Activated CD4-positive, alpha-beta T cell treated with anti-CD3 and anti-CD28 coated beads, Interleukin-2, amount 50 U/mL, for 16 hours (primary cell): ENCODE results near the gene CAMLG.
A peak's percentile ranks its signal among the peaks of the same experiment; 100 is the strongest.
"Not testable (repeated sequence)": the region's sequence is repeated elsewhere in the genome, so short reads cannot be mapped to it uniquely, and the experiment has no call there.

Experiments
- DNase-seq: peaks from one replicate; pipeline ENCODE4 v3.0.0-alpha.2; 2020

The CAMLG gene

GRCh38 chr5:134738133-134738962 is at the start of gene CAMLG:
Gene CAMLG, plus strand, starts transcription at chr5:134738548. Its CDS starts 73 bp downstream, at chr5:134738621.
- peak; percentile 98 for DNase-seq

- not testable (repeated sequence) for DNase-seq
These were observed 48.2 kb upstream of the CAMLG start for GRCh38 chr5:134690144-134690543.

GRCh38 chr5:134692722-134693121 is 45.6 kb upstream of the CAMLG start:
- DNase-seq: no peak

- no peak for DNase-seq
These were observed 30.0 kb upstream of the CAMLG start for GRCh38 chr5:134708301-134708700.

GRCh38 chr5:134714120-134714519 is 24.2 kb upstream of the CAMLG start:
- DNase-seq: no peak

GRCh38 chr5:134714541-134714940 is 23.8 kb upstream of the CAMLG start:
- DNase-seq: no peak

GRCh38 chr5:134715466-134715865 is 22.9 kb upstream of the CAMLG start:
- not testable (repeated sequence) for DNase-seq

GRCh38 chr5:134724872-134725271 is 13.5 kb upstream of the CAMLG start:
- DNase-seq: no peak

- DNase-seq: no peak
These were observed 5.5 kb upstream of the CAMLG start for GRCh38 chr5:134732819-134733218.

GRCh38 chr5:134735243-134735642 is 3.1 kb upstream of the CAMLG start:
- DNase-seq: no peak

- no peak for DNase-seq
These were observed 2.1 kb upstream of the CAMLG start for GRCh38 chr5:134736173-134736812.

GRCh38 chr5:134738963-134739661 is 764 bp downstream of the CAMLG start:
- peak; percentile 42 for DNase-seq

GRCh38 chr5:134741052-134741451 is 2.7 kb downstream of the CAMLG start:
- no peak for DNase-seq

- DNase-seq: no peak
These were observed 3.8 kb downstream of the CAMLG start for GRCh38 chr5:134742134-134742533.

- DNase-seq: no peak
These were observed 11.1 kb downstream of the CAMLG start for GRCh38 chr5:134749415-134749814.

GRCh38 chr5:134758176-134758503 is 19.8 kb downstream of the CAMLG start:
- no peak for DNase-seq

GRCh38 chr5:134758504-134759341 is 20.4 kb downstream of the CAMLG start, which contains the start of gene DDX46:
Gene DDX46, plus strand, starts transcription at chr5:134758779. Its CDS starts 160 bp downstream, at chr5:134758939.
- peak; percentile 96 for DNase-seq

GRCh38 chr5:134767528-134768291 is 29.4 kb downstream of the CAMLG start:
- not testable (repeated sequence) for DNase-seq

- no peak for DNase-seq
These were observed 30.9 kb downstream of the CAMLG start for GRCh38 chr5:134769206-134769605.

GRCh38 chr5:134772461-134773125 is 34.2 kb downstream of the CAMLG start:
- no peak for DNase-seq

- no peak for DNase-seq
These were observed 39.0 kb downstream of the CAMLG start for GRCh38 chr5:134777366-134777765.
